Measurements from ENCODE around the gene EIF3A.

GRCh38 chr10:119039161-119039560 is 41.5 kb downstream of the EIF3A start:
- TF ChIP-seq CTCF (IDR thresholded peaks at IDR 0.05) (no peak), POLR2A (IDR thresholded peaks at IDR 0.05) (no peak), POLR2AphosphoS5 (IDR thresholded peaks at IDR 0.05; ENCODE audit: insufficient read depth in 1 of 2, low read depth in 1 of 2) (no peak)
